Fibroblast of the aortic adventitia (primary cell): ENCODE data around the gene SCN8A. TPM values are rescaled to one million over a fixed set of nuclear protein-coding genes. Genes with fewer than 3 reads are reported as not detected.

Experiments
- DNase-seq: peaks from one replicate; pipeline ENCODE4 v3.0.0-alpha.2; 2010; ENCODE audit warnings: low read depth
- H3K4me3 ChIP-seq: 2 replicates; pipeline ENCODE4 v1.5.1; 2011; ENCODE audit warnings: low read depth, mild to moderate bottlenecking, control low read depth, low read length, moderate library complexity
- CTCF ChIP-seq: IDR thresholded peaks from 2 replicates; pipeline ENCODE4 v1.5.1; 2011; ENCODE audit warnings: mild to moderate bottlenecking, low read length, control low read depth, inconsistent platforms; ENCODE audit not compliant: insufficient read depth
- total RNA-seq: library from RNA; depleted of rRNA; stranded (reverse); fragments of >200 nt; gene quantifications from 2 replicates; pipeline ENCODE4 v1.2.3, GENCODE V29; 2012; ENCODE audit warnings: low replicate concordance

Gene SCN8A
- total RNA-seq, 1 donor = 7.9 TPM

- TF ChIP-seq CTCF = no peak
Measured at GRCh38 chr12:51645961-51646360, 54.9 kb downstream of the SCN8A start.

GRCh38 chr12:51647647-51648046 is 56.6 kb downstream of the SCN8A start:
- no peak for DNase-seq
- H3K4me3 ChIP-seq = no peak overlapping the region
- no peak for TF ChIP-seq CTCF

More at GRCh38 chr12:51645961-51646360, 54.9 kb downstream of the SCN8A start:
- no peak for DNase-seq
- H3K4me3 ChIP-seq = no peak overlapping the region

GRCh38 chr12:51653431-51653830 is 62.4 kb downstream of the SCN8A start:
- DNase-seq = no peak
- no peak for TF ChIP-seq CTCF
- H3K4me3 ChIP-seq = no peak overlapping the region

GRCh38 chr12:51661199-51661598 is 70.2 kb downstream of the SCN8A start:
- no peak overlapping the region for H3K4me3 ChIP-seq
- TF ChIP-seq CTCF = no peak
- no peak for DNase-seq

GRCh38 chr12:51661836-51662235 is 70.8 kb downstream of the SCN8A start:
- DNase-seq = no peak
- no peak overlapping the region for H3K4me3 ChIP-seq
- no peak for TF ChIP-seq CTCF

- TF ChIP-seq CTCF = no peak
- H3K4me3 ChIP-seq = no peak overlapping the region
- no peak for DNase-seq
Measured at GRCh38 chr12:51662728-51663154, 71.7 kb downstream of the SCN8A start.

- no peak overlapping the region for H3K4me3 ChIP-seq
- DNase-seq = no peak
- no peak for TF ChIP-seq CTCF
Measured at GRCh38 chr12:51663390-51663789, 72.4 kb downstream of the SCN8A start.
